22Rv1 (cell line): ENCODE data around the gene TNXB.

Experiments
- ZFX ChIP-seq: fragments of 450-650 bp; IDR thresholded peaks from 2 replicates; pipeline ENCODE4 v1.6.1; 2017; ENCODE audit warnings: antibody characterized with exemption, borderline replicate concordance
- TF ChIP-seq, protein P1 (sequence below): fragments of 450-650 bp; IDR thresholded peaks from 2 replicates; pipeline ENCODE4 v1.5.1; 2017; ENCODE audit warnings: mild to moderate bottlenecking

DNA sequence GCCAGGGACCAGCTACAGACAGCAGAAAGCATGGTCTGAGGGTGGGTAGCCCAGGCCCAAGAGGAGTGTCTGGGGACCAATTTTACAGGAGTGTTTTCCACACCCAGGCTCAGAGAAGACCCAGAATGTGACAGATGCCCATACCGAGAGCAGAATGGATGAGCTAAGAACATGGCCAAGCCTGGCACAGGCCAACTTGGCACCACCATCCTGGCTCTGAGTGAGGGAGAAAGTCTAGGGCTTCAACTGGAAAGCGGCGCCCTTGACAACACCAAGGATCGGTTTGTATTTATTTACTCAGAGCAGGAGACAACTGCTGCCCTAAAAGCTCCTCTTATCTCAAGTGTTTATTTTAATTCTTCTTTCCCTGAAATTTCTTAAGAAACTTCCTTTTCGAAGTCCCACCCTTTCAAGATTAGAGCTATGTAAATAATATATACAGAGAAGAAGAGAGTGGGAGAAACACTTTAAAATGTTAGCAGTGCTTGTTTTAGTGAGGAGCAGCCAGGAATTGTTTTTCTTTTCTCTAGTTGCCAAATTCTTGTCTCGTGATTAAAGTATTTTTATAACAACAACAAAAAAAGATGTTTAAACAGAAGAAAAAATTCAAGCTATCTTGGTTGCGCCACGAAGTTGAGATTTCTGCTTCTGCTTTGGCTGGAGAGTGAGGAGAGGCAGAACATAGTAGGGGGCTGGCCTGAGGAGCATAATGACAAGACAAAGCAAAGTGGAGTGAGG lies 16.2 kb downstream of the TNXB start:
- TF ChIP-seq, protein P1, sequence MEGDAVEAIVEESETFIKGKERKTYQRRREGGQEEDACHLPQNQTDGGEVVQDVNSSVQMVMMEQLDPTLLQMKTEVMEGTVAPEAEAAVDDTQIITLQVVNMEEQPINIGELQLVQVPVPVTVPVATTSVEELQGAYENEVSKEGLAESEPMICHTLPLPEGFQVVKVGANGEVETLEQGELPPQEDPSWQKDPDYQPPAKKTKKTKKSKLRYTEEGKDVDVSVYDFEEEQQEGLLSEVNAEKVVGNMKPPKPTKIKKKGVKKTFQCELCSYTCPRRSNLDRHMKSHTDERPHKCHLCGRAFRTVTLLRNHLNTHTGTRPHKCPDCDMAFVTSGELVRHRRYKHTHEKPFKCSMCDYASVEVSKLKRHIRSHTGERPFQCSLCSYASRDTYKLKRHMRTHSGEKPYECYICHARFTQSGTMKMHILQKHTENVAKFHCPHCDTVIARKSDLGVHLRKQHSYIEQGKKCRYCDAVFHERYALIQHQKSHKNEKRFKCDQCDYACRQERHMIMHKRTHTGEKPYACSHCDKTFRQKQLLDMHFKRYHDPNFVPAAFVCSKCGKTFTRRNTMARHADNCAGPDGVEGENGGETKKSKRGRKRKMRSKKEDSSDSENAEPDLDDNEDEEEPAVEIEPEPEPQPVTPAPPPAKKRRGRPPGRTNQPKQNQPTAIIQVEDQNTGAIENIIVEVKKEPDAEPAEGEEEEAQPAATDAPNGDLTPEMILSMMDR = no peak
- no peak for TF ChIP-seq ZFX
